Stimulated activated CD4-positive, alpha-beta T cell treated with anti-CD3 and anti-CD28 coated beads, Interleukin-15, amount 100 ng/mL, for 1 hour (primary cell): ENCODE measurements around the gene UHRF1.

ENCODE experiments used
- DNase-seq, 2 donors: peaks; one replicate each; pipeline ENCODE4 v3.0.0-alpha.2; 2020; ENCODE audit warnings: low read depth in 1 of 2, low spot score in 1 of 2

The UHRF1 gene

DNA sequence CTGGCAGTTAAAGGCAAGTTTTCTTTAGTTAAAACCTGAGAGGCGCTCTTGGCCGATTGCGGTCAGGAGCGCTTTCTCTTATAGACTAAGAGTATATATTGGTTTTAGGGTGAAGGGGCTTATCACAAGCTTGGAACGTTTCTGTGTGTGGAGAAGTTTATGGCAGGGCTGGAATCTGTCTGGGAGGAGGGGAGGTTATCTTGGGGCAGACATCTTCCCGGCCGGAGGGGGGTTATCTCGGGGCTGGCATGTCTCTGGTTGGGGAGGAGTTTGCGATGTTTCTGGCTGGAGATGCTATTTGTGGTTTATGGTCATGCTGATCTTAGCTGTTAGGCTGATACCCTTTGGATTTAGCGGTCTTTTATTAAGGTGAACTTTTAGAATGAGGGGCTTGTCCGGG, 78.0 kb downstream of the UHRF1 start:
- DNase-seq = no peak

DNA sequence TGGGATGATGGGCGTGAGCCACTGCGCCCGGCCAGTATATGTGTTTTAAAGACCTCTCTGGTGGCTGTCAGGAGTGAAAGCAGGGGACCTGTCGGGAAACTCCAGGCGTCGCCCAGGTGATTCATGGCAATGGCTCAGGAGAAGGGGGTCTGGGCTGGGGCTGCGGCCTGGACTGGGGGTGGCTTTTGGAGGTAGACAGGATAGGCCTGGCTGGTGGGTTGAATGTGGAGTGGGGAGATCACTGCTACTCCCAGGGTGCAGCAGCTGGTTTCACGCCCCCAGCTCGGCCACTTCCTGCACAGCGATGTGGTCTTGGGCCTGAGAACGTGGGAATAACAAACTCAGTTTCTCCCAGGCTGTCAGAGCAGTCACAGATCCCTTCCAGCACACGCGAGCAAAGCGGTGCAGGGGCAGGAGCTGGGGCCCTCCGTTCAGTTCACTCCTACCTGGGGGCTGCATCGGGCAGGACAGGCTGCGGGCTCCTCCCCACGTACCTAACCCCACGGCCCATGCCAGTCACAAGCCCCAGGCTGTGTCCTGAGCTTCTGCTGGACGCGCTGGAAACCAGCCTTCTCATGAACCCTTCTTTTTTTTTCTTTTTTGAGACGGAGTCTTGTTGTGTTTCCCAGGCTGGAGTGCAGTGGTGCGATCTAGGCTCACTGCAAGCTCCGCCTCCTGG, 78.5 kb downstream of the UHRF1 start:
- DNase-seq = no peak

DNA sequence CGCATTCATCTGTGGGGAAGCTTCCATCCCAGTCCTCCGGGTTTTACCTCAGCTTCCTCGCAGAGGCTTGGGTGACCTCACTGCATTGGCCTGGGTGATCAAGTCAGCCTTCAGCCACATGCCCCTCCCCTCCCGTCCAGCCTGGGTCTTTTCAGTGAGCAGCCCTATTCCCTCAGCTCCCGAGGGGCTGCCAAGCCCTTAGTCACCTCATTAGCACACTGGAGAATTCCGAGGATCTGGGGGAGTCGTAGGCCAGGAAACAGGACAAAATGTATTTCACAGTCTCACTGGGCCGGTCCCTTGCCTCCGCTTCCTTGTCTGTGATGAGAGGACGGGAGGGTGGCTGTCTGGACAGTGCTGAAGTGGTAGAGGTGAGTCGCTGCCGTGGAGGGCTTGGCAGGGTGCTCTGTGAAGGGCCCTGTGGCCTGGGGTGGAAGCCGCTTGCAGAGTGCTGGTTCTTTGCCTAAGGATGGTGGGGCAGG, 79.5 kb downstream of the UHRF1 start:
- DNase-seq = no peak

DNA sequence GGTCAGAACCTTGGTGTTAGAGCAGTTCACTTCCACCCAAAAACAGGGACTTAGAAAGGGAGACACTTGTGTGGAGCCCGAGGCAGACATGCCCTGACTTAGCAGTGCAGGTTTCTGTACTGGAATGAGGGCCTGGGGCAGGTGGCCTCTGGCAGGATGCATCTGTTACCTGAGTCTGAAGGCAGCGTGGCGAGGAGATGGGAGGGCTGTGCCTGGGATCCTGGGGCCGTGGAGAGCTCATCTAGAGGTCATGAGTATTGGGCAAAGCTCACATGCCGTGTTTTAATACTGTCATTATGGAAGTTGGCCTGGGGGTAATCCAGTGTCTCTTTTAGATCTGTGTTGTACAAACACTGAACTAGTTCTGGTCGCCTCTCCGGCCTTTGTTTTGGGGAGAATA, 81.0 kb downstream of the UHRF1 start:
- no peak for DNase-seq

DNA sequence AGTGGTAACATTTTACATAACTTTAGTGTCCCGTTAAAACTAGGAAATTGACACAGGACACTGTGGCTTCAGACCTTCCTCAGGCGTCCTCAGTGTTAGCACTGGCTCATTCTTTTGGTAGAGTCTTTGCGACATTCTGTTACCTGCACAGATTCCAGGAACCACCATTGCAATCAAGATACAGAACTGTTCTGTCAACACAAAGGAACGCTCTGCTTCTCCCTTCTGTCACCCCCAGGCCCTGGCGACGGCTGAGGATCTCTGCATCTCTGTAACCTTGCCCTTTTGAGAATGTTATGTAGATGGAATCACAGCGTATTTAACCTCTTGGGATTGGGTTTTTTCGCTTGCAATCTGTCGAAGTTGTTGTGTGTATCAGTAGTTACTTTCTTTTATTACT, 82.2 kb downstream of the UHRF1 start:
- DNase-seq = no peak

- no peak for DNase-seq
Observed at GRCh38 chr19:4991996-4992698, 82.8 kb downstream of the UHRF1 start.

GRCh38 chr19:4993683-4994082, 84.4 kb downstream of the UHRF1 start:
- DNase-seq = no peak

DNA sequence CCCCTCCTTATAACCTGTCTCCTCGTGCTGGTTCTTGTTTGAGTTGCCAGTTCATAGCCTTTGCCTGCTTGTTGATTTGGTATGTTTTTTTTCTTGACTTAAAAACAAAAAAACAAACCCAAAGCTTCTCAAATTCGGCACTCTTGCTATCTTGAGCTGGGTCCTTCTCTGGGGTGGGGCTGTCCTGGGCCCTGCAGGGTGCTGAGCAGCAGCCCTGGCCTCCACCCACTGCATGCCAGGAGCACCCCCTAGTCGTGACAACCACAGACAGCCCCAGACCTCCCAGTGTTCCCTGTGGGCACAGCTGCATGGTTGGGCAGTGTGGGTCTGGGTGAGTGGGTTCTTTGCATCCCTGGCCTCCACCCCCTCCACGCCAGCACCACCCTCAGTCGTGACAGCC, 87.4 kb downstream of the UHRF1 start:
- DNase-seq = no peak

DNA sequence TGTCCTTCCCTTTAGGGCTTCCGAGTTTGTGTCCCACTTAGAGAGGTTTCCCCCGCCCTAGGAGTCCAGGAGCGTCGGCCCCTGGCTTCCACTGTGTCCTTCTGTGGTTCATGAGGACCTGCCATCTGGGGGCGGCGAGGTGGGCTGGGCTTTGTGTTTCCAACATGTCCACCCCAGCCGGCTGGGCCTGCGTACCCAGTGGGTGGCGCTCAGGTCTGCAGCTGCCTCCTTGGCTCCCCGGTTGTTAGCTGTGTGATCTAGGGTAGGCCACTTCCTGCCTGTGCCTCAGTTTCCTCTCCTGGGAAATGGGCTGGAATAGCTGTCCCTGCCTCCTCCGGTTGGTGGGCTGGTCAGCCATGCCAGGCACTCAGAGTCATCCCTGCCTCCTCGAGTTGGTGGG, 88.0 kb downstream of the UHRF1 start:
- DNase-seq = no peak

- no peak for DNase-seq
Observed at GRCh38 chr19:5000120-5000611, 90.9 kb downstream of the UHRF1 start.

GRCh38 chr19:5001615-5002014, 92.3 kb downstream of the UHRF1 start:
- DNase-seq = peak in 1 of 2 donors; percentile 18

DNA sequence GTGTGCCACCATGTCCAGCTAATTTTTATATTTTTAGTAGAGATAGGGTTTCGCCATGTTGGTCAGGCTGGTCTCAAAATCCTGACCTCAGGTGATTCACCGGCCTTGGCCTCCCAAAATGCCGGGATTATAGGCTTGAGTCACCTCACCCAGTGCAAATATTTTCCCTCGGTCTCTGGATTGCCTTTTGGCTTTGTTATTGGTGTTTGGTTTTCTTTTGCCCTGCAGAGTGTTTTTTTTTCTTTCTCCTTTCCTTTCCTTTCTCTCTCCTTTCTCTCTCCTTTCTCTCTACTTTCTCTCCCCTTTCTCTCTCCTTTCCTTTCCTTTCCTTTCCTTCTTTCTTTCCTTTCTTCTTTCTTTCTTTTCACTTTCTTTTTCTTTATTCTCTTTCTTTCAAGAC, 92.8 kb downstream of the UHRF1 start:
- DNase-seq = no peak

DNA sequence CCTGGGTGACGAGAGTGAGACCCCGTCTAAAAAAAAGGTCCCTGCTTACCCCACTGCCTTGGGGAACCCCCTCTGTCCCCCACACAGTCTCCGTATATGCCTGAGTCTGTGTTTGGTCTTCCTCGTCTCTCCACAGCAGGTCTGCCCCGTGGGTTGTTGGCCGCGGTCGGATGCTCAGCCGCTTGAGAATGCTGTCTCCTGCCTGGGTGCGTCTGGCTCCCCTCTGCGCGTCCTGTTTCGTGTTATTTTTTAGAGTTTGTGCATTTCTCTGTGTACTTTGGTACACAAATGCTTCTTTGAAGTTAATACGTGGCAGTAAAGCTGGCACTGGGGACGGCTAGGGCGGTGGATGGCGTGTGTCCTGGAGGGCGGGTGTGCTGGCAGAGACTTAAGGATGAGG, 94.5 kb downstream of the UHRF1 start:
- no peak for DNase-seq

DNA sequence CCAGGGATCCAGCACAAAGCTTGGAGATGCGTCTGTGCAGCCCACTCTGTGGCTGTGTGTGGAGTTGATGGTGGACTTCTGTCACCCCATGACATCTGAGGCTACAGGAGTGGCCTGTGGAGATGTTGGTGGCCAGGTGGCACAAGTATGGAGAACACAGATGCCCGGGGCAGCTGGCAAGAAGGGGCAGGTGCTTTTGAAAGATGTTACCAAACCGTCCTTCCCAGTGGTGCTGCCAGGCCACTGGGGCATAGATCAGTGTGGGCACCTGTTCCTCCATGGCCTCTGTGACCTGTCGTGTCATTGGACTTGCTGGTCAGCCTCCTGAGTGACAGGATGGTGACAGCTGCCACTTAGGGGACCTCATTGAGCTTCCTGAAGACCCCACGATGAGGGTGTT, 95.8 kb downstream of the UHRF1 start:
- no peak for DNase-seq

DNA sequence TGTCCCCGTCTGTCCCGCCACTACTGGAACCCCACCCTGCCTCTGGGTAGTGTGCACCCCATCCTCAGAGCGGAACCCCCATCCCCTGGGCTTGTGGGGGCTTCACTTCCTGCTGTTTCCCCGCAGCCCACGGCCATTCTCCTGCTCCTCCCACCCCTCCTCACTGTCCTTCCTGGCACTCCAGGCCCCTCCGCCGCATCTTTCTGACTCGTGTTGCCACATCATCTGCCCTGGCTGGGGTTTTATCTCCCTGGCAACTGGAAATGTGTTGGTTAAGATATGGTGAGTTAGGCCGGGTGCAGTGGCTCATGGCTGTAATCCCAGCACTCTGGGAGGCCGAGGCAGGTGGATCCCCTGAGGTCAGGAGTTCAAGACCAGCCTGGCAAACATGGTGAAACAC, 96.9 kb downstream of the UHRF1 start:
- no peak for DNase-seq

DNA sequence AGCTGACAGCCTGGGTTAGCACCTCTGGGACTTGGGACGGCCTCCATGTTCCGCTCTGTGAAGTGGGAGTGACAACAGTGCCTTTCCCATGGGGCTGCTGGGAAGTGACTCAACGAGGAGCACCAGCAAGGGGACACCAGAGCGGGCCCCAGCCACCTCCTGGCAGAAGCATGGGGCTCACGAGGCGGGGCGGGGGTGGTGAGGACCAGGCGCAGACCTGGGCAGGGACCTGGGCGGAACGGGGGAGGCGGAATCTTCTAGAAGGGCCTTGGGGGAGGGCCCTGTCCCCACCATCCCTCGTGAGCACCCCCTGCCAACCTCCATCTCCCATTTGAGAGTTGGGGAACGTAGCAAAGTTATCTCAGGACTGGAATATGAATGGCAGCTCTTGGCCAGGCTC, 97.5 kb downstream of the UHRF1 start:
- DNase-seq = no peak
